HepG2 (cell line): ENCODE results near the gene EOLA1. TPM values are rescaled to one million over a fixed set of nuclear protein-coding genes. Genes with fewer than 3 reads are reported as not detected.
A peak's percentile ranks its signal among the peaks of the same experiment; 100 is the strongest.

Experiments used
- ATAC-seq: fragments of 200-7000 bp; cut with Tn5 transposase; 3 replicates; pipeline ENCODE4 v1.9.1; 2020; ENCODE audit warnings: mild to moderate bottlenecking, moderate library complexity
- BruUV-seq: library from RNA; stranded (reverse); fragments of 400-500 nt; replicated peaks from 2 replicates; lab custom pipeline; 2021; lab: Mats Ljungman, UMichigan
- CTCF ChIA-PET: fragments of 300-600 bp; formaldehyde crosslinking; extraction: SDS; loops from one replicate; lab custom pipeline; 2021; ENCODE audit warnings: low total read pairs, inconsistent platforms, low intra/inter-chr PET ratio; lab: Yijun Ruan, JAX
- POLR2A ChIA-PET: fragments of 350-600 bp; sonication (Branson Sonifier 250); formaldehyde crosslinking; loops from one replicate; lab custom pipeline; 2020; ENCODE audit warnings: antibody characterized with exemption, inconsistent platforms; lab: Yijun Ruan, JAX
- DNase-seq: peaks from one replicate; pipeline ENCODE4 v3.0.0-alpha.2; 2015; ENCODE audit warnings: low spot score
- FAIRE-seq: peaks from 3 replicates; lab custom pipeline; 2011; peaks lifted over from hg19 to GRCh38; lab: Jason Lieb, UNC
- H2AFZ ChIP-seq: one replicate; pipeline ENCODE4 v1.6.1; 2011; ENCODE audit warnings: low read length, inconsistent platforms
- H3K27ac ChIP-seq: fragments of 300-600 bp; 3 replicates; pipeline ENCODE4 v1.8.0; 2011; ENCODE audit warnings: mixed run types, mild to moderate bottlenecking, mixed read lengths, low read length, inconsistent platforms; ENCODE audit not compliant: insufficient read depth; ENCODE audit errors: extremely low read length
- H3K27me3 ChIP-seq, 2 experiments: fragments of 200-600 bp in 1 of 2; 2 replicates in 1 of 2; 3 replicates in 1 of 2; pipeline versions ENCODE4 v1.6.0 to v1.8.0; 2011; ENCODE audit warnings: low read length in 2 of 2, mild to moderate bottlenecking in 2 of 2, moderate library complexity in 2 of 2, inconsistent platforms in 1 of 2; ENCODE audit not compliant: insufficient read depth in 2 of 2, control insufficient read depth in 1 of 2
- H3K36me3 ChIP-seq, 2 experiments: fragments of 200-600 bp in 1 of 2; replicated peaks in 1 of 2; 2 replicates in 1 of 2; 3 replicates in 1 of 2; pipeline versions ENCODE4 v1.5.1 to v1.8.0; 2011; ENCODE audit warnings: low read length in 2 of 2, inconsistent platforms in 1 of 2; ENCODE audit not compliant: insufficient read depth in 2 of 2, control insufficient read depth in 1 of 2
- H3K4me1 ChIP-seq: 2 replicates; pipeline ENCODE4 v1.5.1; 2012; ENCODE audit warnings: low read length, inconsistent platforms; ENCODE audit not compliant: insufficient read depth
- H3K4me2 ChIP-seq: 2 replicates; pipeline ENCODE4 v1.6.0; 2011; ENCODE audit warnings: low read depth, low read length, inconsistent platforms
- H3K4me3 ChIP-seq, 3 experiments: fragments of 200-600 bp in 1 of 3; sonication (generic), shearing (Covaris generic) in 1 of 3; replicated peaks in 1 of 3; 2 replicates each; pipeline ENCODE4 v1.5.1; 2011 to 2016; ENCODE audit warnings: low read length in 3 of 3, inconsistent platforms in 2 of 3, low read depth in 2 of 3, mild to moderate bottlenecking in 2 of 3, control low read depth in 1 of 3, mixed read lengths in 1 of 3; ENCODE audit not compliant: insufficient read depth in 1 of 3
- H3K79me2 ChIP-seq: one replicate; pipeline ENCODE4 v1.6.1; 2011; ENCODE audit warnings: low read length, inconsistent platforms; ENCODE audit not compliant: insufficient read depth
- H3K9ac ChIP-seq: 2 replicates; pipeline ENCODE4 v1.6.0; 2011; ENCODE audit warnings: mild to moderate bottlenecking, low read depth, low read length, inconsistent platforms; ENCODE audit not compliant: insufficient read depth
- H3K9me3 ChIP-seq: 2 replicates; pipeline ENCODE4 v1.5.1; 2012; ENCODE audit warnings: mild to moderate bottlenecking, low read length
- H4K20me1 ChIP-seq: 2 replicates; pipeline ENCODE4 v1.6.0; 2011; ENCODE audit warnings: inconsistent platforms, mild to moderate bottlenecking, low read length, moderate library complexity; ENCODE audit not compliant: insufficient read depth
- CC2D1A ChIP-seq: sonication (generic); formaldehyde crosslinking; IDR thresholded peaks from 2 replicates; pipeline ENCODE4 v1.8.1; 2023; ENCODE audit warnings: mild to moderate bottlenecking, missing genetic modification reagents
- FOXA3 ChIP-seq: IDR thresholded peaks from 2 replicates; pipeline ENCODE4 v1.6.1; 2016; ENCODE audit warnings: missing genetic modification reagents, missing compliant biosample characterization
- SIN3B ChIP-seq: fragments of 150-350 bp; IDR thresholded peaks from 2 replicates; pipeline ENCODE4 v1.6.1; 2014; ENCODE audit warnings: low read length
- ZC3H13 ChIP-seq: sonication (generic); formaldehyde crosslinking; IDR thresholded peaks from 2 replicates; pipeline ENCODE4 v1.8.1; 2023; ENCODE audit warnings: mild to moderate bottlenecking, missing genetic modification reagents, moderate library complexity
- ZMAT3 ChIP-seq: sonication (generic); formaldehyde crosslinking; conservative IDR thresholded peaks from 2 replicates; pipeline ENCODE4 v1.7.0; 2021; ENCODE audit warnings: missing genetic modification reagents
- ZNF20 ChIP-seq: sonication (generic); formaldehyde crosslinking; IDR thresholded peaks from 2 replicates; pipeline ENCODE4 v1.4.0; 2020; ENCODE audit warnings: mild to moderate bottlenecking, moderate library complexity, missing genetic modification reagents
- ZNF264 ChIP-seq: sonication (generic); formaldehyde crosslinking; IDR thresholded peaks from 2 replicates; pipeline ENCODE4 v1.4.0; 2020; ENCODE audit warnings: missing genetic modification reagents
- WGBS: methylation state at CpG from one replicate; pipeline ENCODE4 v1.1.6; 2017; ENCODE audit warnings: low lambda C conversion rate; 5-methylcytosine and 5-hydroxymethylcytosine counted together
- in situ Hi-C: cut with HindIII; loops from 2 replicates; pipeline ENCODE4 v1.10.0; 2017; ENCODE audit warnings: low pct_unique_long_range_greater_than_20kb; ENCODE audit not compliant: extremely low pct_ligation_motif_present
- intact Hi-C: fragments of 100-400 bp; cut with micrococcal nuclease; formaldehyde crosslinking; loops from one replicate; pipeline ENCODE4 v1.10.0; 2022; ENCODE audit not compliant: unreplicated experiment
- polyA plus RNA-seq, 8 experiments: library from polyadenylated mRNA; depleted of rRNA in 3 of 8; stranded (reverse) in 7 of 8; unstranded in 1 of 8; fragments of >200 nt; fragmentation: Illumina TruSeq in 4 of 8; extraction: Trizol in 4 of 8; gene quantifications; 2 replicates each; pipeline versions ENCODE4 v1.2.1 to v1.2.3, GENCODE V29; 2011 to 2016; ENCODE audit warnings: low read depth in 4 of 8, missing spikeins in 1 of 8, mixed read lengths in 1 of 8; ENCODE audit not compliant: insufficient read depth in 1 of 8
- total RNA-seq, 5 experiments: library from RNA; depleted of rRNA; stranded (reverse); fragments of >200 nt; fragmentation: Illumina TruSeq; extraction: Trizol; gene quantifications; 2 replicates each; pipeline ENCODE4 v1.2.3, GENCODE V29; 2016; ENCODE audit warnings: low read depth in 1 of 5
- TF ChIP-seq, protein P1 (sequence below): fragments of 450-650 bp; IDR thresholded peaks from 2 replicates; pipeline ENCODE4 v1.6.1; 2016

Gene EOLA1
- total and polyA plus RNA-seq, 2 of the 13 experiments (the other 11 are each of a cell fraction or from before 2014, with no cell fraction given), result 6.5 to 9.6 TPM

GRCh38 chrX:149504226-149504914 is 36.4 kb upstream of the EOLA1 start:
- no peak overlapping the region for H2AFZ ChIP-seq
- in situ Hi-C loops, result no loop called here
- DNase-seq, result no peak

More at GRCh38 chrX:149504226-149504914, 36.4 kb upstream of the EOLA1 start:
- Histone ChIP-seq H3K79me2 (no peaks in the 10 kb centered on the region), H3K4me2 (peak overlapping the region; percentile 78), H4K20me1 (no peaks in the 10 kb centered on the region), H3K27me3 (no peaks in the 10 kb centered on the region), H3K9me3 (no peaks in the 10 kb centered on the region), H3K9ac (peak overlapping the region; percentile 69; the same call in 1 of the 2 replicates), H3K4me1 (peaks cover 16% of the 10 kb centered on the region), H3K36me3 (no peaks in the 10 kb centered on the region), H3K27ac (no peak overlapping the region), H3K4me3 (peak overlapping the region in 2 of 3 experiments; percentile 61 to 71; a peak in 4 of 6 replicates)
- intact Hi-C loops, result no loop called here
- FAIRE-seq, result no peak
- ATAC-seq, result peak; percentile 36
- ChIA-PET POLR2A (interaction anchor here (1.0 to 1.3 kb wide), 2 partner anchors 10 to 35 kb away, joined by 3 to 4 read pairs; no protein-coding TSS in a partner anchor), CTCF (no interaction called here)
- WGBS, result 70% methylated on average over 10 of the region's 10 CpGs
- TF ChIP-seq ZNF20 (CRISPR knock-in tag), result no peak
- no peak for TF ChIP-seq ZC3H13 (CRISPR knock-in tag)
- no peak for TF ChIP-seq FOXA3 (CRISPR knock-in tag)
- no peak for TF ChIP-seq ZMAT3
- TF ChIP-seq SIN3B, result no peak
- TF ChIP-seq ZNF264 (CRISPR knock-in tag), result no peak
- TF ChIP-seq, protein P1, sequence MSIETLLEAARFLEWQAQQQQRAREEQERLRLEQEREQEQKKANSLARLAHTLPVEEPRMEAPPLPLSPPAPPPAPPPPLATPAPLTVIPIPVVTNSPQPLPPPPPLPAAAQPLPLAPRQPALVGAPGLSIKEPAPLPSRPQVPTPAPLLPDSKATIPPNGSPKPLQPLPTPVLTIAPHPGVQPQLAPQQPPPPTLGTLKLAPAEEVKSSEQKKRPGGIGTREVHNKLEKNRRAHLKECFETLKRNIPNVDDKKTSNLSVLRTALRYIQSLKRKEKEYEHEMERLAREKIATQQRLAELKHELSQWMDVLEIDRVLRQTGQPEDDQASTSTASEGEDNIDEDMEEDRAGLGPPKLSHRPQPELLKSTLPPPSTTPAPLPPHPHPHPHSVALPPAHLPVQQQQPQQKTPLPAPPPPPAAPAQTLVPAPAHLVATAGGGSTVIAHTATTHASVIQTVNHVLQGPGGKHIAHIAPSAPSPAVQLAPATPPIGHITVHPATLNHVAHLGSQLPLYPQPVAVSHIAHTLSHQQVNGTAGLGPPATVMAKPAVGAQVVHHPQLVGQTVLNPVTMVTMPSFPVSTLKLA, result no peak
- TF ChIP-seq CC2D1A (CRISPR knock-in tag), result no peak
- BruUV-seq, result TSS peak; percentile 50
